Measurements from ENCODE around the gene PCNX4.

PCNX4 gene

GRCh38 chr14:60111732-60112131, 20.0 kb downstream of the PCNX4 start:
- no peak overlapping the region for H3K4me2 ChIP-seq (ENCODE audit: insufficient read depth, low read length)
- no peaks in the 10 kb centered on the region for H3K9me3 ChIP-seq (ENCODE audit: insufficient read depth, low read length, severe bottlenecking)
- peaks cover 19% of the 10 kb centered on the region for H3K4me1 ChIP-seq (ENCODE audit: insufficient read depth, low read length)
- ATAC-seq (ENCODE audit: insufficient read depth, low read depth), result no peak
- no peak overlapping the region for H2AFZ ChIP-seq (ENCODE audit: low read depth, low read length)
- no peak overlapping the region for H3K4me3 ChIP-seq (ENCODE audit: low read depth in 1 of 2, low read length in 2 of 2)
- H3K36me3 ChIP-seq (ENCODE audit: insufficient read depth, low read length), result peaks cover 42% of the 10 kb centered on the region
- no peak overlapping the region for H3K9ac ChIP-seq (ENCODE audit: low read depth, low read length)
- H3K27ac ChIP-seq (ENCODE audit: low read length), result no peak overlapping the region
- no peak for TF ChIP-seq CTCF (IDR thresholded peaks at IDR 0.05; ENCODE audit: borderline replicate concordance, extremely low read depth, low read length, poor library complexity, severe bottlenecking)
- TF ChIP-seq EZH2 (IDR thresholded peaks at IDR 0.05; ENCODE audit: borderline replicate concordance, low read depth, low read length, severe bottlenecking), result no peak
- H4K20me1 ChIP-seq (ENCODE audit: insufficient read depth, low read length), result peaks cover 12% of the 10 kb centered on the region
- no peaks in the 10 kb centered on the region for H3K27me3 ChIP-seq (ENCODE audit: insufficient read depth, low read length, poor library complexity)
- peaks cover 59% of the 10 kb centered on the region for H3K79me2 ChIP-seq (ENCODE audit: insufficient read depth, low read length)
- no peak for DNase-seq

- Histone ChIP-seq H3K27ac (ENCODE audit: low read length) (no peak overlapping the region), H3K36me3 (ENCODE audit: insufficient read depth, low read length) (peaks cover 48% of the 10 kb centered on the region), H4K20me1 (ENCODE audit: insufficient read depth, low read length) (peaks cover 8% of the 10 kb centered on the region; the same call in 1 of the 2 replicates), H3K9me3 (ENCODE audit: insufficient read depth, low read length, severe bottlenecking) (no peaks in the 10 kb centered on the region), H3K79me2 (ENCODE audit: insufficient read depth, low read length) (peaks cover 31% of the 10 kb centered on the region), H3K27me3 (ENCODE audit: insufficient read depth, low read length, poor library complexity) (no peaks in the 10 kb centered on the region), H3K9ac (ENCODE audit: low read depth, low read length) (no peak overlapping the region), H3K4me1 (ENCODE audit: insufficient read depth, low read length) (peaks cover 4% of the 10 kb centered on the region), H3K4me2 (ENCODE audit: insufficient read depth, low read length) (no peak overlapping the region), H2AFZ (ENCODE audit: low read depth, low read length) (no peak overlapping the region), H3K4me3 (ENCODE audit: low read depth in 1 of 2, low read length in 2 of 2) (no peak overlapping the region)
- ATAC-seq (ENCODE audit: insufficient read depth, low read depth), result no peak
- TF ChIP-seq EZH2 (IDR thresholded peaks at IDR 0.05; ENCODE audit: borderline replicate concordance, low read depth, low read length, severe bottlenecking) (no peak), CTCF (IDR thresholded peaks at IDR 0.05; ENCODE audit: borderline replicate concordance, extremely low read depth, low read length, poor library complexity, severe bottlenecking) (no peak)
- DNase-seq, result no peak
Measured at GRCh38 chr14:60114881-60115280, 23.2 kb downstream of the PCNX4 start.

- Histone ChIP-seq H4K20me1 (ENCODE audit: insufficient read depth, low read length) (no peaks in the 10 kb centered on the region), H3K27ac (ENCODE audit: low read length) (no peak overlapping the region), H3K36me3 (ENCODE audit: insufficient read depth, low read length) (peaks cover 51% of the 10 kb centered on the region), H3K9me3 (ENCODE audit: insufficient read depth, low read length, severe bottlenecking) (no peaks in the 10 kb centered on the region), H3K4me1 (ENCODE audit: insufficient read depth, low read length) (no peaks in the 10 kb centered on the region), H2AFZ (ENCODE audit: low read depth, low read length) (no peak overlapping the region), H3K79me2 (ENCODE audit: insufficient read depth, low read length) (peaks cover 18% of the 10 kb centered on the region), H3K4me2 (ENCODE audit: insufficient read depth, low read length) (no peak overlapping the region), H3K27me3 (ENCODE audit: insufficient read depth, low read length, poor library complexity) (no peaks in the 10 kb centered on the region), H3K9ac (ENCODE audit: low read depth, low read length) (no peak overlapping the region), H3K4me3 (ENCODE audit: low read depth in 1 of 2, low read length in 2 of 2) (no peak overlapping the region)
- ATAC-seq (ENCODE audit: insufficient read depth, low read depth), result no peak
- TF ChIP-seq CTCF (IDR thresholded peaks at IDR 0.05; ENCODE audit: borderline replicate concordance, extremely low read depth, low read length, poor library complexity, severe bottlenecking), result no peak
- no peak for TF ChIP-seq EZH2 (IDR thresholded peaks at IDR 0.05; ENCODE audit: borderline replicate concordance, low read depth, low read length, severe bottlenecking)
- DNase-seq, result no peak
Measured at GRCh38 chr14:60116181-60116580, 24.5 kb downstream of the PCNX4 start.

- Histone ChIP-seq H2AFZ (ENCODE audit: low read depth, low read length) (no peak overlapping the region), H4K20me1 (ENCODE audit: insufficient read depth, low read length) (no peaks in the 10 kb centered on the region), H3K4me2 (ENCODE audit: insufficient read depth, low read length) (no peak overlapping the region), H3K27ac (ENCODE audit: low read length) (no peak overlapping the region), H3K27me3 (ENCODE audit: insufficient read depth, low read length, poor library complexity) (no peaks in the 10 kb centered on the region), H3K36me3 (ENCODE audit: insufficient read depth, low read length) (peaks cover 74% of the 10 kb centered on the region), H3K9ac (ENCODE audit: low read depth, low read length) (no peak overlapping the region), H3K4me1 (ENCODE audit: insufficient read depth, low read length) (no peaks in the 10 kb centered on the region), H3K4me3 (ENCODE audit: low read depth in 1 of 2, low read length in 2 of 2) (no peak overlapping the region), H3K79me2 (ENCODE audit: insufficient read depth, low read length) (no peaks in the 10 kb centered on the region), H3K9me3 (ENCODE audit: insufficient read depth, low read length, severe bottlenecking) (no peaks in the 10 kb centered on the region)
- ATAC-seq (ENCODE audit: insufficient read depth, low read depth) (no peak), DNase-seq (no peak)
- no peak for TF ChIP-seq CTCF (IDR thresholded peaks at IDR 0.05; ENCODE audit: borderline replicate concordance, extremely low read depth, low read length, poor library complexity, severe bottlenecking)
- no peak for TF ChIP-seq EZH2 (IDR thresholded peaks at IDR 0.05; ENCODE audit: borderline replicate concordance, low read depth, low read length, severe bottlenecking)
Measured at GRCh38 chr14:60125918-60126317, 34.2 kb downstream of the PCNX4 start.
